HepG2 (cell line): ENCODE data around the gene MIA3. TPM values are rescaled to one million over a fixed set of nuclear protein-coding genes. Genes with fewer than 3 reads are reported as not detected.

Source experiments
- ATAC-seq: fragments of 200-7000 bp; cut with Tn5 transposase; 3 replicates; pipeline ENCODE4 v1.9.1; 2020; ENCODE audit warnings: mild to moderate bottlenecking, moderate library complexity
- BruUV-seq: library from RNA; stranded (reverse); fragments of 400-500 nt; replicated peaks from 2 replicates; lab custom pipeline; 2021; lab: Mats Ljungman, UMichigan
- CTCF ChIA-PET: fragments of 300-600 bp; formaldehyde crosslinking; extraction: SDS; loops from one replicate; lab custom pipeline; 2021; ENCODE audit warnings: low total read pairs, inconsistent platforms, low intra/inter-chr PET ratio; lab: Yijun Ruan, JAX
- POLR2A ChIA-PET: fragments of 350-600 bp; sonication (Branson Sonifier 250); formaldehyde crosslinking; loops from one replicate; lab custom pipeline; 2020; ENCODE audit warnings: antibody characterized with exemption, inconsistent platforms; lab: Yijun Ruan, JAX
- DNase-seq: peaks from one replicate; pipeline ENCODE4 v3.0.0-alpha.2; 2015; ENCODE audit warnings: low spot score
- FAIRE-seq: peaks from 3 replicates; lab custom pipeline; 2011; peaks lifted over from hg19 to GRCh38; lab: Jason Lieb, UNC
- H2AFZ ChIP-seq: one replicate; pipeline ENCODE4 v1.6.1; 2011; ENCODE audit warnings: low read length, inconsistent platforms
- H3K27ac ChIP-seq: fragments of 300-600 bp; 3 replicates; pipeline ENCODE4 v1.8.0; 2011; ENCODE audit warnings: mixed run types, mild to moderate bottlenecking, mixed read lengths, low read length, inconsistent platforms; ENCODE audit not compliant: insufficient read depth; ENCODE audit errors: extremely low read length
- H3K27me3 ChIP-seq, 2 experiments: fragments of 200-600 bp in 1 of 2; 2 replicates in 1 of 2; 3 replicates in 1 of 2; pipeline versions ENCODE4 v1.6.0 to v1.8.0; 2011; ENCODE audit warnings: low read length in 2 of 2, mild to moderate bottlenecking in 2 of 2, moderate library complexity in 2 of 2, inconsistent platforms in 1 of 2; ENCODE audit not compliant: insufficient read depth in 2 of 2, control insufficient read depth in 1 of 2
- H3K36me3 ChIP-seq, 2 experiments: fragments of 200-600 bp in 1 of 2; replicated peaks in 1 of 2; 2 replicates in 1 of 2; 3 replicates in 1 of 2; pipeline versions ENCODE4 v1.5.1 to v1.8.0; 2011; ENCODE audit warnings: low read length in 2 of 2, inconsistent platforms in 1 of 2; ENCODE audit not compliant: insufficient read depth in 2 of 2, control insufficient read depth in 1 of 2
- H3K4me1 ChIP-seq: 2 replicates; pipeline ENCODE4 v1.5.1; 2012; ENCODE audit warnings: low read length, inconsistent platforms; ENCODE audit not compliant: insufficient read depth
- H3K4me2 ChIP-seq: 2 replicates; pipeline ENCODE4 v1.6.0; 2011; ENCODE audit warnings: low read depth, low read length, inconsistent platforms
- H3K4me3 ChIP-seq, 3 experiments: fragments of 200-600 bp in 1 of 3; sonication (generic), shearing (Covaris generic) in 1 of 3; replicated peaks in 1 of 3; 2 replicates each; pipeline ENCODE4 v1.5.1; 2011 to 2016; ENCODE audit warnings: low read length in 3 of 3, inconsistent platforms in 2 of 3, low read depth in 2 of 3, mild to moderate bottlenecking in 2 of 3, control low read depth in 1 of 3, mixed read lengths in 1 of 3; ENCODE audit not compliant: insufficient read depth in 1 of 3
- H3K79me2 ChIP-seq: one replicate; pipeline ENCODE4 v1.6.1; 2011; ENCODE audit warnings: low read length, inconsistent platforms; ENCODE audit not compliant: insufficient read depth
- H3K9ac ChIP-seq: 2 replicates; pipeline ENCODE4 v1.6.0; 2011; ENCODE audit warnings: mild to moderate bottlenecking, low read depth, low read length, inconsistent platforms; ENCODE audit not compliant: insufficient read depth
- H3K9me3 ChIP-seq: 2 replicates; pipeline ENCODE4 v1.5.1; 2012; ENCODE audit warnings: mild to moderate bottlenecking, low read length
- H4K20me1 ChIP-seq: 2 replicates; pipeline ENCODE4 v1.6.0; 2011; ENCODE audit warnings: inconsistent platforms, mild to moderate bottlenecking, low read length, moderate library complexity; ENCODE audit not compliant: insufficient read depth
- CREBL2 ChIP-seq: sonication (generic); formaldehyde crosslinking; IDR thresholded peaks from 2 replicates; pipeline ENCODE4 v1.8.1; 2023; ENCODE audit warnings: missing genetic modification reagents, mild to moderate bottlenecking, borderline replicate concordance
- ETS1 ChIP-seq: sonication (generic); formaldehyde crosslinking; IDR thresholded peaks from 2 replicates; pipeline ENCODE4 v1.4.0; 2020; ENCODE audit warnings: missing genetic modification reagents
- FLYWCH1 ChIP-seq: sonication (generic); formaldehyde crosslinking; IDR thresholded peaks from 2 replicates; pipeline ENCODE4 v1.8.1; 2023; ENCODE audit warnings: mild to moderate bottlenecking, missing genetic modification reagents
- HOMEZ ChIP-seq: IDR thresholded peaks from 2 replicates; pipeline ENCODE4 v1.6.1; 2016; ENCODE audit warnings: low read depth
- MBNL3 ChIP-seq: fragments of 250-450 bp; sonication (Bioruptor Pico); conservative IDR thresholded peaks from 2 replicates; pipeline ENCODE4 v1.8.0; 2022; ENCODE audit warnings: mild to moderate bottlenecking, inconsistent platforms
- NR2F6 ChIP-seq, 2 experiments: IDR thresholded peaks; 2 replicates each; pipeline ENCODE4 v1.6.1; 2016; ENCODE audit warnings: antibody characterized with exemption in 1 of 2, mild to moderate bottlenecking in 1 of 2
- RXRA ChIP-seq: sonication (generic); formaldehyde crosslinking; IDR thresholded peaks from 2 replicates; pipeline ENCODE4 v1.5.1; 2020; ENCODE audit warnings: missing genetic modification reagents
- YEATS4 ChIP-seq: sonication (generic); formaldehyde crosslinking; IDR thresholded peaks from 2 replicates; pipeline ENCODE4 v1.4.0; 2020; ENCODE audit warnings: missing genetic modification reagents, borderline replicate concordance
- ZBTB33 ChIP-seq: sonication (generic); formaldehyde crosslinking; IDR thresholded peaks from 2 replicates; pipeline ENCODE4 v1.4.0; 2020; ENCODE audit warnings: missing genetic modification reagents
- ZNF143 ChIP-seq: sonication (generic); formaldehyde crosslinking; IDR thresholded peaks from 2 replicates; pipeline ENCODE4 v1.4.0; 2020; ENCODE audit warnings: missing genetic modification reagents
- ZNF713 ChIP-seq: sonication (generic); formaldehyde crosslinking; IDR thresholded peaks from 2 replicates; pipeline ENCODE4 v1.4.0; 2020; ENCODE audit warnings: mild to moderate bottlenecking, missing genetic modification reagents
- WGBS: methylation state at CpG from one replicate; pipeline ENCODE4 v1.1.6; 2017; ENCODE audit warnings: low lambda C conversion rate; 5-methylcytosine and 5-hydroxymethylcytosine counted together
- in situ Hi-C: cut with HindIII; loops from 2 replicates; pipeline ENCODE4 v1.10.0; 2017; ENCODE audit warnings: low pct_unique_long_range_greater_than_20kb; ENCODE audit not compliant: extremely low pct_ligation_motif_present
- intact Hi-C: fragments of 100-400 bp; cut with micrococcal nuclease; formaldehyde crosslinking; loops from one replicate; pipeline ENCODE4 v1.10.0; 2022; ENCODE audit not compliant: unreplicated experiment
- polyA plus RNA-seq, 8 experiments: library from polyadenylated mRNA; depleted of rRNA in 3 of 8; stranded (reverse) in 7 of 8; unstranded in 1 of 8; fragments of >200 nt; fragmentation: Illumina TruSeq in 4 of 8; extraction: Trizol in 4 of 8; gene quantifications; 2 replicates each; pipeline versions ENCODE4 v1.2.1 to v1.2.3, GENCODE V29; 2011 to 2016; ENCODE audit warnings: low read depth in 4 of 8, missing spikeins in 1 of 8, mixed read lengths in 1 of 8; ENCODE audit not compliant: insufficient read depth in 1 of 8
- total RNA-seq, 5 experiments: library from RNA; depleted of rRNA; stranded (reverse); fragments of >200 nt; fragmentation: Illumina TruSeq; extraction: Trizol; gene quantifications; 2 replicates each; pipeline ENCODE4 v1.2.3, GENCODE V29; 2016; ENCODE audit warnings: low read depth in 1 of 5

The MIA3 gene
- total and polyA plus RNA-seq, 2 of the 13 experiments (the other 11 are each of a cell fraction or from before 2014, with no cell fraction given) = 45.6 to 48.7 TPM

- no peak for ATAC-seq
- Histone ChIP-seq H2AFZ (no peak overlapping the region), H3K9me3 (no peaks in the 10 kb centered on the region), H4K20me1 (no peaks in the 10 kb centered on the region), H3K4me2 (no peak overlapping the region), H3K36me3 (peaks cover 17 to 89% of the 10 kb centered on the region in 2 experiments), H3K4me1 (no peaks in the 10 kb centered on the region), H3K27me3 (no peaks in the 10 kb centered on the region), H3K4me3 (no peak overlapping the region), H3K79me2 (no peaks in the 10 kb centered on the region), H3K9ac (no peak overlapping the region), H3K27ac (no peak overlapping the region)
- FAIRE-seq = no peak
- DNase-seq = no peak
- POLR2A ChIA-PET = no interaction called here
- WGBS = 93% methylated on average over 7 of the region's 7 CpGs
- CTCF ChIA-PET = no interaction called here
- intact Hi-C loops = no loop called here
- in situ Hi-C loops = loop anchor here (5.0 kb wide), 1 partner anchor 163 kb away; no protein-coding TSS in a partner anchor
- no TSS peak for BruUV-seq
- TF ChIP-seq ZBTB33 (CRISPR knock-in tag) = no peak
- TF ChIP-seq YEATS4 (CRISPR knock-in tag) = no peak
- TF ChIP-seq RXRA (CRISPR knock-in tag) = no peak
- TF ChIP-seq ZNF713 (CRISPR knock-in tag) = no peak
These were observed 12.1 kb downstream of the MIA3 start for GRCh38 chr1:222629921-222630535.

GRCh38 chr1:222631611-222632208 is 13.8 kb downstream of the MIA3 start:
- WGBS = 97% methylated on average over 3 of the region's 3 CpGs
- CTCF ChIA-PET = interaction anchor here (4.8 kb wide), 1 partner anchor 166 kb away, joined by 44 read pairs; no protein-coding TSS in a partner anchor
- TF ChIP-seq RXRA (CRISPR knock-in tag) (no peak), NR2F6 (IDR thresholded peaks at IDR 0.05) (no peak), NR2F6 (CRISPR knock-in tag; IDR thresholded peaks at IDR 0.05) (no peak), FLYWCH1 (CRISPR knock-in tag) (no peak), ZNF143 (CRISPR knock-in tag) (no peak), ETS1 (no peak), HOMEZ (no peak), CREBL2 (CRISPR knock-in tag) (no peak), MBNL3 (CRISPR knock-in tag) (no peak)

More at GRCh38 chr1:222631611-222632208, 13.8 kb downstream of the MIA3 start:
- BruUV-seq = no TSS peak
- POLR2A ChIA-PET = no interaction called here
- H3K36me3 ChIP-seq = peaks cover 16 to 88% of the 10 kb centered on the region in 2 experiments
- no peaks in the 10 kb centered on the region for H3K79me2 ChIP-seq
- no peaks in the 10 kb centered on the region for H3K9me3 ChIP-seq
- FAIRE-seq (no peak), ATAC-seq (no peak), DNase-seq (no peak)
- no peak overlapping the region for H3K4me2 ChIP-seq
- no peak overlapping the region for H3K27ac ChIP-seq
- no peak overlapping the region for H2AFZ ChIP-seq
- intact Hi-C loops (no loop called here), in situ Hi-C loops (loop anchor here (5.0 kb wide), 1 partner anchor 164 kb away; no protein-coding TSS in a partner anchor)
- no peaks in the 10 kb centered on the region for H3K27me3 ChIP-seq
- H3K9ac ChIP-seq = no peak overlapping the region
- no peaks in the 10 kb centered on the region for H3K4me1 ChIP-seq
- H3K4me3 ChIP-seq = no peak overlapping the region
- no peaks in the 10 kb centered on the region for H4K20me1 ChIP-seq
